ENCODE measurements around the gene SLC8A2. TPM values are rescaled to one million over a fixed set of nuclear protein-coding genes. Genes with fewer than 3 reads are reported as not detected.

Gene SLC8A2
- total RNA-seq, 2 donors from 2014 or later: 0.74 to 2.3 TPM

- intact Hi-C loops (cut with DNase I): no loop called here
- TF ChIP-seq, protein P1, sequence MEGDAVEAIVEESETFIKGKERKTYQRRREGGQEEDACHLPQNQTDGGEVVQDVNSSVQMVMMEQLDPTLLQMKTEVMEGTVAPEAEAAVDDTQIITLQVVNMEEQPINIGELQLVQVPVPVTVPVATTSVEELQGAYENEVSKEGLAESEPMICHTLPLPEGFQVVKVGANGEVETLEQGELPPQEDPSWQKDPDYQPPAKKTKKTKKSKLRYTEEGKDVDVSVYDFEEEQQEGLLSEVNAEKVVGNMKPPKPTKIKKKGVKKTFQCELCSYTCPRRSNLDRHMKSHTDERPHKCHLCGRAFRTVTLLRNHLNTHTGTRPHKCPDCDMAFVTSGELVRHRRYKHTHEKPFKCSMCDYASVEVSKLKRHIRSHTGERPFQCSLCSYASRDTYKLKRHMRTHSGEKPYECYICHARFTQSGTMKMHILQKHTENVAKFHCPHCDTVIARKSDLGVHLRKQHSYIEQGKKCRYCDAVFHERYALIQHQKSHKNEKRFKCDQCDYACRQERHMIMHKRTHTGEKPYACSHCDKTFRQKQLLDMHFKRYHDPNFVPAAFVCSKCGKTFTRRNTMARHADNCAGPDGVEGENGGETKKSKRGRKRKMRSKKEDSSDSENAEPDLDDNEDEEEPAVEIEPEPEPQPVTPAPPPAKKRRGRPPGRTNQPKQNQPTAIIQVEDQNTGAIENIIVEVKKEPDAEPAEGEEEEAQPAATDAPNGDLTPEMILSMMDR (IDR thresholded peaks at IDR 0.05): peak; percentile 81
- Histone ChIP-seq H3K4me3 (peak within 1 kb of the TSS; percentile 46), H3K27ac (peak within 1 kb of the TSS; percentile 70), H3K27me3 (no peaks in the 10 kb centered on the region), H3K4me1 (no peaks in the 10 kb centered on the region), H3K9me3 (no peaks in the 10 kb centered on the region), H3K9ac (ENCODE audit: low read depth in 2 of 2, low read length in 2 of 2) (peak within 1 kb of the TSS; percentile 78 to 81), H3K36me3 (no peaks in the 10 kb centered on the region)
- DNase-seq: peak; percentile 84
Observed at GRCh38 chr19:47483800-47484690, 12.4 kb upstream of the SLC8A2 start, which contains the start of gene KPTN. Gene KPTN, minus strand, starts transcription at chr19:47484219. Its CDS starts 59 bp downstream, at chr19:47484160.

DNA sequence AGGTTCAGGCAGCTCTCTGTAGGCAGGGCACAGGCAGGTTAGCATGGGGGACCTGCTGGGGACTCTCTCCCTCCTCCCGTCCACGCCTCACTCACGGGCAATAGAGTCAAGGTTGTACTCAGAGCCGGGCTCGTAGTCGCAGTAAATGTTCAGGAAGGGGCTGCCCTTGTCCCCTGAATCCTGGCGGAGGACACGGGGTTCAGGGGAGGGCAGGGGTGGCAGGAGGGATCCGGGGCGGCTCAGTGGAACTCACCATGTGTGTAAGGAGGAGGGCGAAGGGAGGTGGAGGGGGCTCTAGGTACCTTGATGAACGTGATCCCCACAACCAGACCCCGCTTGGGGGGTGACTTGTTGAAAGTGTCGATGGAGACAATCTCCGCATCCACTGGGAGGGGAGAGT is 11.5 kb upstream of the SLC8A2 start:
- DNase-seq: no peak
- Histone ChIP-seq H3K36me3 (no peaks in the 10 kb centered on the region), H3K27me3 (no peaks in the 10 kb centered on the region), H3K9ac (ENCODE audit: low read depth in 2 of 2, low read length in 2 of 2) (no peak overlapping the region), H3K9me3 (no peaks in the 10 kb centered on the region), H3K27ac (no peak overlapping the region), H3K4me3 (no peak overlapping the region), H3K4me1 (no peaks in the 10 kb centered on the region)
- intact Hi-C loops (cut with DNase I): no loop called here
- TF ChIP-seq, protein P1 (IDR thresholded peaks at IDR 0.05): no peak

DNA sequence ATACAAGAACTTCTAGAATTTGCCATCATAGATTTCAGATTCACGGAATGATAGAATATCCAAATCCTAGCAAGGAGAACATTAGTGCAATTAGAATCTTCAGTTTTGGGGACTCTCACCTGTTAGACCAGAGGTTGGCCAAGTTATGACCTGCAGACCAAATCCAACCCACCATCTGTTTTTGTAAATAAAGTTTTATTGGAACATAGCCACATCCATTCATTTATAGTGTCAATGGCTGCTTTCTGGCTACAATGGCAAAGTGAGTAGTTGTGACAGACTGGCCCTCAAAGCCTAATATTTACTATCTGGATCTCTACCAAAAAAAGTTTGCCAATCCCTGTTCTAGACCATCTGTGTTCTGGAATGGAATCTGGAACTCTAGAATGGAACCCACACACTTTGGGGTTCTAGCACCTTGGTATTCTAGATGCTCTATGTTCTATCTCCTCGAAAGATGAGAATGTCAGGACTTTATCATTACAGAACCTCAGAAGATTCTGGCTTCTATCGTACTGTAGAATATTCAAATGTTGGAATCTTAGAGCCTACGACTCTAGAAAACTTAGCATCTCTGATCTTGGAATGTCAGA is 9.9 kb upstream of the SLC8A2 start:
- no peaks in the 10 kb centered on the region for H3K4me1 ChIP-seq
- no peak overlapping the region for H3K27ac ChIP-seq
- TF ChIP-seq, protein P1 (IDR thresholded peaks at IDR 0.05): no peak
- no peak overlapping the region for H3K9ac ChIP-seq (ENCODE audit: low read depth in 2 of 2, low read length in 2 of 2)
- H3K36me3 ChIP-seq: no peaks in the 10 kb centered on the region
- no peaks in the 10 kb centered on the region for H3K9me3 ChIP-seq
- no peak overlapping the region for H3K4me3 ChIP-seq
- no peak for DNase-seq
- intact Hi-C loops (cut with DNase I): no loop called here
- no peaks in the 10 kb centered on the region for H3K27me3 ChIP-seq

GRCh38 chr19:47480658-47481057 is 9.0 kb upstream of the SLC8A2 start:
- TF ChIP-seq, protein P1 (IDR thresholded peaks at IDR 0.05): no peak
- H3K9me3 ChIP-seq: no peaks in the 10 kb centered on the region
- no peaks in the 10 kb centered on the region for H3K36me3 ChIP-seq
- no peaks in the 10 kb centered on the region for H3K27me3 ChIP-seq
- no peak overlapping the region for H3K27ac ChIP-seq
- no peaks in the 10 kb centered on the region for H3K4me1 ChIP-seq
- H3K9ac ChIP-seq (ENCODE audit: low read depth in 2 of 2, low read length in 2 of 2): no peak overlapping the region
- DNase-seq: no peak
- no peak overlapping the region for H3K4me3 ChIP-seq
- intact Hi-C loops (cut with DNase I): no loop called here

GRCh38 chr19:47479701-47480503 is 8.2 kb upstream of the SLC8A2 start:
- intact Hi-C loops (cut with DNase I): no loop called here
- no peak overlapping the region for H3K9ac ChIP-seq (ENCODE audit: low read depth in 2 of 2, low read length in 2 of 2)
- H3K27me3 ChIP-seq: no peaks in the 10 kb centered on the region
- H3K27ac ChIP-seq: no peak overlapping the region
- no peaks in the 10 kb centered on the region for H3K36me3 ChIP-seq
- no peak overlapping the region for H3K4me3 ChIP-seq
- no peaks in the 10 kb centered on the region for H3K4me1 ChIP-seq
- no peaks in the 10 kb centered on the region for H3K9me3 ChIP-seq
- TF ChIP-seq, protein P1 (IDR thresholded peaks at IDR 0.05): no peak
- DNase-seq: peak; percentile 47
